DMS79 (cell line): Measurements from ENCODE around the gene HEY2.
A peak's percentile ranks its signal among the peaks of the same experiment; 100 is the strongest.
"Not testable (repeated sequence)": the region's sequence is repeated elsewhere in the genome, so short reads cannot be mapped to it uniquely, and the experiment has no call there.

Experiments used
- DNase-seq: peaks from one replicate; lab custom pipeline; 2025; lab: John Stamatoyannopoulos, UW

HEY2 gene

DNA sequence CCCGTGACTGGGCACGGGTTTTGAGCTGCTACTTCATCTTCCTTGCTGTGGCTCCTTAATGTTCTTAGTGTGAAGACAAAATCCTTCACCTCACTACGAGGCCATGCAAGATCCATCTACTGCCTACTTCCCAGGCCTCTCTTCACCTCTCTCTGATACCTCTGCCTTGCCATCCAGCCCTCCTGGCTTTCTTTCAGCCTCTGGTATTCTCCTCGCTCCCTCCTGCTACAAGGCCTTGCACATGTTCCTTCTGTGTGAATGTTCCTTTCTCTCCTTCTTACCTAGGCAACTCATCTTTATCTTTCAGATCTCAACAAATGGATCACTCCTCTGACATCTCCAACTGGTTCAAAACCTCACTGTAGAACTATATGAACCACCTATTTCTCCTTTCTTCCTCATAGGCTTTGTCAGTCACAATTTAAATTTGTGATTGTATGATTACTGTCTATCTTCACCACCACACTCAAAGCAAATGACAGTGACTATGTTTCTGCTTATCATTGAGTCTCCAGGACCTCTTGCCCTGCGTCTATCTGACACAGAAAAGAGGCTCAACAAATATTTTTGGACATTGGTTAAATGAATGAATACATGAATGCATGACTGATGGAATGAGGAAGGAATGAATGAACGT, 19.8 kb downstream of the HEY2 start:
- DNase-seq: no peak

DNA sequence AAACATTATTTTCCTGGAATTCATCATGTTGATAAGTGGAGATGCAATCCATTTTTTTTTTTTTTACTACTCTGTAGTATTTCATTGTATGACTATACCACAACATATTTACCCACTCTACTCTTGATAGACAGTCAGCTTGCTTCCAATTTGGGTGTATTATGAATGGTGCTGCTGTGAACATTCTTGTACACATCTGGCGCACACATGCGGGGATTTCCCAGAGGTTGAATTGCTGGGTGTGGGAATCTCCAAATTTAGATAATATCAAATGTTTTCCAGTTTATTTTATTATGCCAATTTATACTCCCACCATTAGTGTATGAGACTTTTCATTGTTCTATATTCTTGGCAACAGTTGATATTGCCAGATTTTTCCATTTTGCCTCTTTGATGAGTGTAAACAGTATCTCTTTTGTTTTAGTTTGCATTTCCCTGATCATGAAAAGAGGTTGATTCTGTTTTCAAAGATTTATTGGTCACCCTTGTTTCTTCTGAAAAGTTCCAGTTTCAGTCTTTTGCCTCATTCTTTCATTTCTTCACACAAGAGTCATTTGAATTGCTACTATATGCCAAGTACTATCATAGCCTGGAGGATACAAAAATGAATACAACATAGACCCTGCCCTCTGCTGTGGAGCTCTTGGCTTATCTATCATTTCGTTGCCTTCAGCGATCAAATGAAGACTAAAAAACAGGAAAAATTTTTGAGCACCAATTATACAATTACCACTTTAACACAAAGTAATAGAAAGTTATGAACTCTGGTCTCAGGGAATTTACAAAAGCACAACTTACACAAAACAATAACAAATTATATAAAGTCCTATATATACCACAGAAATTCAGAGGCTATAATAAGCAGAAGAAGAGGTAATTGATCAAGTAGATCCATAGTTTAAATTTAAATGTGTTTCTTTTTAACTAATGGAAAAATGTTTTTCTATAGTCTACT, 24.2 kb downstream of the HEY2 start:
- no peak for DNase-seq

DNA sequence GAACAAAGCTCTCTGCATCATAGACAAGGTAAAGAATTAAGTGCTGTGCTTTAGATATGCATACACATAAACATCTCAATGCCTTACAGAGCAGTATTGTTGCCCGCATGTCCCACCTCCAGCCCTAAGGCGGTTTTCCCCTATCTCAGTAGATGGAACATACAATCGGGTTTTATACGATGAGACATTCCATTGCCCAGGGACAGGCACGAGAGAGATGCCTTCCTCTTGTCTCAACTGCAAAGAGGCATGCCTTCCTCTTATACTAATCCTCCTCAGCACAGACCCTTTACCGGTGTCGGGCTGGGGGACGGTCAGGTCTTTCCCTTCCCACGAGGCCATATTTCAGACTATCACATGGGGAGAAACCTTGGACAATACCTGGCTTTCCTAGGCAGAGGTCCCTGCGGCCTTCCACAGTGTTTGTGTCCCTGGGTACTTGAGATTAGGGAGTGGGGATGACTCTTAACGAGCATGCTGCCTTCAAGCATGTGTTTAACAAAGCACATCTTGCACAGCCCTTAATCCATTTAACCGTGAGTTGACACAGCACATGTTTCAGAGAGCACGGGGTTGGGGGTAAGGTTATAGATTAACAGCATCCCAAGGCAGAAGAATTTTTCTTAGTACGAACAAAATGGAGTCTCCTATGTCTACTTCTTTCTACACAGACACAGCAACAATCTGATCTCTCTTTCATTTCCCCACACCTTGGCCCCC, 26.8 kb downstream of the HEY2 start:
- DNase-seq: not testable (repeated sequence)

DNA sequence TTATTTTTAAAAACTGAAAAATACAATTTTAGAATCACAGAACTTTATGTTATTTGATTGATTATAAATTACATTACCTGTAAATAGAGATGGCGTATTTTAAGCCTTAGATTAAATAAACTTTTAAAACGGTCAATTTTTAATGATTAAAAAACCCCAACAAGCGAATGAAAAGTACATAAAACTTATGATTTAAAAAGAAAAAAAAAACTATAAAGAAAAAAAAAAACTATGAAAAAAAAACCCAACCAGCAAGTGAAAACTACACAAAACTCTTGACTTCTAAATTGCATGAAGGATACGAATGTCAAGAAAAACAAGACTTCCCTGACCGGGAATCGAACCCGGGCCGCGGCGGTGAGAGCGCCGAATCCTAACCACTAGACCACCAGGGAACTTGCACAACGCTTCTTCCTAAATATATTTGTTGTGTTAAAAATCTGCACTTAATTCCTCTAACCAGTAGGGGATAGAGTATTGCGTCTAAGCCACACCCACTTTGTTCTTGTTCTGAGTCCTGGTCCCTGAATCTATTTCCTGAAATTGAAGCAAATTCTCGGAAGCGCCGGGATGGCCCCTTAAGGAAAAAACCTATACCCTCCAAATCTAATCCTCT, 30.6 kb downstream of the HEY2 start:
- peak; percentile 85 for DNase-seq

DNA sequence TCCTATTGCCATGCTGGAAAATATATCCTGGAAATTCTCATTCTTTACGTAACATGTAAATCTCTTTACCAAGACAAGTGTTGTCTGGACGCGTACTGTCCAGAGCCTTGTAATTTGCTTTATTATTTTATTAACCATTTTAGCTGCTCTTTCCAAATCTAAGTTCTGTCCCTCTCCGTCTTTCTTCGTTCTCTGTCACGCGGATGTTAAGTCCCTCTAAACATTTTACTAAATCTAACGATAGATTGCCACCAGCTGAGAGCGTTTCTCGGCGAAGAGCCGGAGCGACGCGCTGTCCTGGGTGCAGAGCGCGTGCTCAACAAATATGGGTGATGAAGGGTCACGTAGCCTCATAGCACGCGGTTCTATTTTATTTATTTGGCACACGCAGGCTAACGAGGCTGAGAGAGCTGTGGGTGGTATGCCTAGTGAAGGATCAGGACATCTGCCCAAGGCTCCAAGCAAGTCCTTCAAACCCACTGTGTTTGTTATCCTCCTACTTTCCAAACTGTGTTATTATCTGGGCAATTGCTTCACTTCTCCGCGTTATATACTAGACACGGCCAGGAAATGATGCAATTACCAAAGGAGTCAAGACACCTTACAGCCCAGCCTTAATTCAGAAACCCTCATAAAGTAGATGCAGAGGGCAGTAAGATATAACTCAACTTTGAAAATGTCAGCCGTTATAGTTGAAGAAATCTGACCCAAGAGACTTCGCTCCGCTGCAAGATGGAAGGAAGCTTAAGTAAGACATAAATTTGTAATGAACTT, 31.3 kb downstream of the HEY2 start:
- peak; percentile 66 for DNase-seq

DNA sequence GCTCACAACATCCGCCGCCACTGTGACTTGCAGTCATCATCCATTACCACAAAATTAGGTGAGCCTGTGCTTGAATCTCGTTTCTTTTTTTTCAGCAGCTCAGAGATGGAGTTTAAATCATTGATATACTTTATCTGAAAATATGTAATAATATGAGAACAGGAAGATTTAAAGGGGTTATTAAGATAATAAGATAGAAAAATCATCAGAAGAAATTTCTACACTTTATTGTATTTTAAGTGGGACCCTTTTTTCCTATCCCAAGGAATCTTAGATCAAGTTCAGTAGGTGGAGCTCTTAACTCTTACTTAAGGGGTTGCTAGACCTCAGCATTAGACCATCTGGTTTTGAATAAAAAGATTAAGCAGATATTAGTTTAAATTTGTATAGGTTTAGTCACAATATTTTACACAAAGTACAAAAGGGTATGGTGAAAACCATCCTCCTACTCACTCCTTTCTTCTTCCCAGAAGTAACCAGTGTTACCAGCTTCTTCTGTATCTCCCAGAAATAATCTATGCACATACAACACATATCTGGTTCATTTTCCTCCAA, 32.0 kb downstream of the HEY2 start:
- peak; percentile 66 for DNase-seq

DNA sequence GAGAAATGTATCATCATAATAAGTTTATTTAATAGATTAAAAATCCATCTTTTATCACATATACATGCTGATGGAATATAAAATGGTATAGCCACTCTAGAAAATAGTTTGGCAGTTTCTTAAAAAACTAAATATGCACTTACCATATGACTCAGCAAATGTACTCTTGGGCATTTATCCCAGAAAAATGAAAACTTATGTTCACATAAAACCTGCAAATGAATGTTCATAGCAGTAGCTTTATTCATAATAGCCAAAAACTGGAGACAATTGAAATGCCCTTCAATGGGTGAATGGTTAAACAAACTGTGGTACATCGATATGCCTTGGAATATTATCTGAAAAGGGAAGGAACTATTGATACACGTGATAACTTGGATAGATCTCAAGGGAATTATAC, 34.9 kb downstream of the HEY2 start:
- DNase-seq: no peak

DNA sequence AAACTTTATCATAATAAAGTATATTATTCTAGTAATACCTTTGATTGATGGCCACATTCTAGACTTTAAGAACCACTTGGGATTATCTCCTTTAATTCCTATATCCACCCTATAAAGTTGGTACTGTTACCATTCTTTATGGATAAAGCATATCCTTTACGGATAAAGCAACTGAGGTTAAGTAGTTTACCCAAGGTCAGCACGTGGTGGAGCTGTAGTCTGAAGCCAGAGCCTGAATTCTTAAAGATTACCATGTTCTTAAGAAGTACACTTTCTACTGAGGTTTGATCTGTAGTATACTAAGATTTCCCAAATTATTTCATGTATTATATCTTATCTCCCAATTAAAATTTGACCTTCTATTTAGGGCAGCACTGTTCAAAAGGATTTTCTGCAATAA, 38.4 kb downstream of the HEY2 start:
- DNase-seq: no peak

DNA sequence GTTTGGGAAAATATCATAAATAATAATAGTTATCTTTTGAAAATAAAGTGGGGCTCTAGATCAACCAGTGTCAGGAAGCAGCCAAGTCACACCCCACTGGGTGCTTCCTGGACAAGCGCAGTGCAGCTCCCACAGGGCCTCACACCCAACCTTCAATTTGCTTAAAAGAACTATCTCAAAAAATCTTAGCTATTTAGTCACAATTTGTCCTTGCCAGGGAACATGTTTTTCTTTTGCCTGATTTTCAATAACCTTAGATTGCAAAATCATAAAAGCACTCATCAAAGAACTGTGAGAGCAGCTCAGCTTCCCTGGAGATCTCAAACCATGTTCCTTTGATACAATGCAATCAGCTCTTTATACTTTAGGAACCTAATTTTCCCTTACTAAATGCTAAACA, 39.7 kb downstream of the HEY2 start:
- no peak for DNase-seq

DNA sequence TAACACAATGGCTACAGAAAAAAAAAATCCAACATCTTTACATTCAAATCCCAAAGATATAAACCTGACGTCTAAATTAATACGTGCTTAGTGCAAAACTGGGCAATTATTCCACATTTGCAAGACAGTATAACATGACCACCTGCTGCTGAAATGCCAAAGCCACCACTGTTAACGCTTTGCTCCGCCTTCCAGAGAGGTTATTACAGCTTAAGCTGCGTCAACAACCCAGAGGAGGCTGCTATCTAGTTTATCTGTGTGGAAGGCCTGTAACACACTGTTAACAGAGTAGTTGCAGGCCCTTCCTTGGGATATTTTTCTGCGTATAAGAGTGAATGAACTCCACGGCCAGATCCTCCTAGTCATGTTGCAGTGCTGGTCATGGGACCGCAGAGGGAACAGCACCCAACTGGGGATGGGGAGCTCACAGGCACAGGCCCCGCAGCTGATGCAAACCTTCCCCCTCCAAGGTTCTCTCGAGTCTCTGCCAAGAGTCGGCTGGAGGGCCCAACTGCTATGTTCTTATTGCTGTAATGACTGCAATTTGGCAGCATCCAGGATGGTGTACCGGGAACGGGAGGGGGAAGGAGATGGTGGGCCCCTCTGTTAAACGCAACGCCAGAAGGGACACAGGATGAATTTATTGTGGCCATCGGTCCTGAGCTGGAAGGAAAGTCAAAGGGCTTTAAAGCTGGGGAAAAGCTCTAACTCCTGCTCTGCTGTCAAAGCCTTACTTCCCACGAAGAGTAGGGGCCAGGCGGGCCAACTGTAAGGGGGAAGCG, 40.3 kb downstream of the HEY2 start:
- DNase-seq: peak; percentile 65

DNA sequence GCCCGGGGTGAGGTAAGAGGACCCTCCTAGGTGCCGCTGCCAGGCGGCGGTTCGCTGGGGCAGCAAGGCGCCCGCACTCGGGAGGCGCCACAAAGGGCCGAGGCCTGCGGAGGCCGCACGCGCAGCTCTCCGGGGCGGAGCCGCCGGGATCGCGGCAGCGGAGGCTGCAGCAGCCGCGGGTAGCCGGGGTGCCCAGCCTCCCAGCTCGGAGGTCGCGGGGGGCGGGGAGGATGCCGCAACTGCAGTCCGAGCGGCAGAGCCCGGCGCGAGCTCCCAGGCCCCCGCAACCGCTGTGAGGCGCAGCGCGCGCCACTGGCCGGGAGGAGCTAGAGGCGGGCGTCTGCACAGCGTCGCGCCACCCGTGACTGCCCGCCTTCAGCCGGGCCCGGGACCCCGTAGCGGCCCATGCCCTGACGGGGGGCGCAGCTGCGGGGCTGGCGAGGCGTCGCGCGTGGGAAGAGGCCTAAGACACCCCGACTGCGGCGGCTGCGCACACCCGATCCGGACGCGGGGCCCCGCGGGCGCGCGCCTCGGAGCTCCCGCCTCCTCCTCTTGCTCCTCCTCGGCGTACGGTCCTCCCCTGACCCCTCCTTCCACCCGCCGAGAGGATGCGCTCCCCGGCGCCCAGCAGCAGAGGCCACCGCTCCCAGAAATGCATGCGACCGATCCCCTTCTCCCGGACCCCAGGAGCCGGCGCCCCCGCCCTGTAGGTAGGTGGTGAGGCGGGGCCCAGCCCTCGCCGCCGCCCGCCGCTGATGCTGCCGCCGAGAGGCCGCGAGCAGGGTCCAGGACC, 41.1 kb downstream of the HEY2 start, which contains the start of gene NCOA7:
Gene NCOA7, plus strand, starts transcription at position 603 of the 793 bp plus-strand sequence. CDS start 24,395 bp downstream, outside the sequence.
- peak; percentile 57 for DNase-seq

DNA sequence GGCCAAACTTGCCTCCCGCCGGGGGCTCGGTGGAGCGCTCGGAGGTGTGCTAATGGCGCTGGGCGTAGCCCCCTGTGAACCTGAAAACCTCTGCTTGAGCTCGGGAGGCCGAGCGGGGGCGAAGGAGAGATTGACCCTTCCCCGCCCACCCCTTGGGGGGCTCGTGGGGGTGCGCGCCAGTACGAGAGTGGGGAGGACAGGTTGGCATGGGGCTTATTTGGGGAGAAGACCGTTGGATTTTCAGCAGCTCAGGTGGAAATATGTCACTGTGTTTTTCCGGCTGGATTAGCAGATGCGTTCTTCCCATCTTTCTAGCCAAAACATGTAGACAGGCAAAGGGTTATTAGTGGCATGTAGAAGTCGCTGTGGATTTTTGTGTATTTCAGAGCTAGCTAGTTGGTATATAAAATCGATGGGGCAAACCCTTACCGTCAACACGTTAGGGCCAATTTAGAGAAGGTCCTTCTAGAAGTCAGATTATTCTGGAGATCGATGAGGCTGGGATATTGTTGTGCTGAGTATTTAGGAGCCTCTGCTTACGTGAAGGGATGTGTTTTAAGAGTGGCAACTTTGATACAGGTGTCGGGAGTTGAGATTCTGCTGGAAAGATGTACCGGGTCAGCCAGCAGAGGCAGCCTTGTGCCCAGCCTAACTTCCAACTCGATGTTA, 41.9 kb downstream of the HEY2 start:
- DNase-seq: peak; percentile 21

DNA sequence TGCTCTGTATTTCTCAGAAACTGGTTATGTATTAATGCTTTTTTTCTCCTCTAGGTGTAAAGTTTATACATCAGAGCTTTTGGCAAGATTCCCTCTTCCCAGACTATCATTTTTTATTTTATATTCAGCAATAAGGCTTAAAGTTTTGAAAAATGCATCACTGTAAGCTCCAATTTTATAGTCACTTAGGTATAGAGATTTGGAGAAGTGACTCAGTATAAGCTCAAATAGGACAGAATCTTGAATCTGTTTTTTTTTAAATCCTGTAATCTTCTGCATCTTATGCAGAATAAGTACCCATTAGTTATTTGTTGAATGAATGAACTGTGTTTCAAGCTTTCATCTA, 42.4 kb downstream of the HEY2 start:
- DNase-seq: no peak

DNA sequence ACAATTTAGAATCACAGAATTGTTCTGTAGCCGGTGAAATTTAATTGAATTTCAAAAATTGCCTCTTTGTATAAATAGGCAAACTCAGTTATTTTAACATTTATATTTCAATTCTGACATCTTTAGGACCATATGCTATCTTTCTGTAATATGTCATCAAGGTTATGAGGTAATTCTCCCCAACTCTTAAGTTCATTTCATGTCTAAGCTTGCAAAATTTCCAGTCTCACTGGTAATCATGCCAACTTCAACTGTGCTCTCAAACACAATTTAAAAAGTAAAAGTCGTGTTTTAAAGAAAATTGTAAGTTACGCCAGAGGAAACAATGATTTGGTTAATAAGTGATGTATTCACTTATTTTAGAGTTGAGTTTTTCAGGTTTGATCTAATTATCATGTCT, 42.7 kb downstream of the HEY2 start:
- no peak for DNase-seq

DNA sequence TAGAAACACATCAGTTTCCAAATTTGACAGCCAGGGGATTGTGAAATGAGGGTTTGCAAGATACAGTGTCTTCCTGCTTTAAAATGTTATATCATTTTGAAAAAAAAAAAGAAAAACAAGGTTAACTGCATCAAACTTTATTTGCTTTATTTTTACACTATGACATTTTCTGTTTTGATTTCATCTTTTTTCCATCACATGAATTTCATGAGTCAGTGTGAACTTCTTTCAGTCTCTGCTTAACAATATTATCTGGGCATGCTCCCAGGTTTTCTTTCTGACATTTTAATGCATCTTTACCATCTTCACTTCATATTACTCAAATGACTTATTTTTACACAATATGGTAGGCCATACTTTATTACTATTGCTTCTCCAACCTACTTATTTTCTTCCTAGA, 43.2 kb downstream of the HEY2 start:
- DNase-seq: no peak

DNA sequence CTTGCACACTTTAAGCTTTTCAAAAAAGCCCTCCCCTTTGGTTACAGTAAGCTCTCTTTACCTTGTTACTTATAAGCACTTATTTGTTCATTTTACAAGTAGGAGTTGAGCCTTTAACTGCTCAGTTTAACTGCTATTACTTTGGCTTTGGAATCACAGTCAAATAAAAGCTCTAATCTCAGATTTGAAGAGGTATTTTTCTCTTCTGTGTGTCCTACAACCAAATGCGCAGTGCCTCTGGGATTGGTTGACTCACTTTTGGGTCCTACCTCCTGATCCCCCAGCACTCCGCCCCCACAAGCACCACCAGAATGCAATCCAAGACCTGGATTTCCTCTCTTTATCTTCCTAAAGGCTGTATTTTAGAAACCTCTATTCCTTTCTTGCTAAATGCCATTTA, 43.8 kb downstream of the HEY2 start:
- no peak for DNase-seq

DNA sequence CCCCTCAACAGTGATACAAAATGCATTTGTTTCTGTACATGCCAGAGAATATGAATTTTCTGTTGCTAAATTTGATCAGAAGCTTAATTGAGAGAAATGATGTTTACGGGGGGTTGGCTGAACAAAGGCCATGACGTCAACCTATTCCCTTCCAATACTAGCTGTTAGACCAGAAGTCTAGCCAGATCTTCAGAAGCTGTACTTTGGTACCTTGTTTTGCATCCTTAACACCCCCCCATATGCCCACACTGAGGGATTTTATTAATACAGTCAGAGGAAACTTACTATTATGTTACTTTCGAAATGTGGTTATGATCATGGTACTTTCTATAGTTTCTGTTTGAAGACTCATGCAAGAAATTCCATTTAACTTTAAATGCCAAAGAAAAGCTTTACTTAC, 44.4 kb downstream of the HEY2 start:
- DNase-seq: no peak

DNA sequence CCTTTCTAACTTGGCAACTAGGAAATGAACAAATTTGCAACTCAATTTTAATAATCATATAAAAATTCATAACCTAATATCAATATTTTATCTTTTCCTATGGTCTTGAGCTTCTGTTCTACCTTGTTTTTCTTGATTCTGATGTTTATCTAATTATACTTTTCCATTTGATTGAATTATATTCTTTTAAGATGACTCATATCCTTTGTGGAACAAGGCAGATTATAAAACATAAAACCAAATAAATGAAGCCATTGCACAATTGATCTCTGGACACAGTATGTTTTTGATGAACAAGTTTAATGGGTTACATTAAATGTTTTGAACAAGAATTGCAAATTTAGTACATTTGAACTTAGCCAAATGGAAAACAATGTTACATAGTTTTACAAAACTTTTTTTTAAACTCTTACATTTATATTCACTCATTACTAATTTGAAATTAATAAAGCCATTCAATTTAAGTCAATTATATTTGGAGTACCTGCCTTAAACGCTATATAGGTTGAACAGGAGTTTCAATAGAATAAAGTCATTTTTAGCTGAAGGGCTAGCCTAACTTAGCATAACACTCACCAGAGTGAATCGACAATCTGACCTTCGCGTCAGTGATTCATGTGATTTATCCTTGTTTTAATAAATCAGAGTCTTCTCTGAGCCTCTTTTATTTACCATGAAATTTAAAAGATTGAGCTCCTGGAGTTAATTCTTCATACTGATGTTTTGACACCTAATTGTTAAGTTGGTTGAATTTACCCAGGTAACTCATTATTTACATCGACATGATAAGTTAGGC, 45.1 kb downstream of the HEY2 start:
- DNase-seq: no peak
